Measurements from ENCODE around the gene GTPBP8. TPM values are rescaled to one million over a fixed set of nuclear protein-coding genes. Genes with fewer than 3 reads are reported as not detected.

The GTPBP8 gene
- total and polyA plus RNA-seq, 10 of the 15 experiments (the other 5 are each of a cell fraction or from before 2014, with no cell fraction given): 10.3 to 29.0 (median 17.0) TPM

DNA sequence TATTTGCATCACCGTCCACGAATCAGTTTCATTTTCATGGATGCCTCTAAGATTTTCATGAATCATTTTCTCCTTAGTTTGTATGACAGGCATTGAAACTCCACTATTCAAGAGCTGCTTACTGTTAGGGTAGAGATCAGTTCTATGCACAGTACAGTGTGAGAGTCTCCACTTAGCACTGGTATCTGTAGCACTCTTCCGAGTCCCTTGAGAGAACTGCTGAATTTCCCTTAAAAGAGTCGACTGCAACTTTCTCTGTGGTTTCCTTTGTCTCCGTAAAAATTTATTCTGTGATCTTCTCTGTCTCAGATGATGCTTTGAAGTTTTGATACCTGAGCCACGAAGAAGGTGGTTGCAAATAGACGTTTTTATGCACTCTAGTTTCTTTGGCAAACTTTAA lies 14.8 kb downstream of the GTPBP8 start:
- ChIA-PET POLR2A (no interaction called here), CTCF (interaction anchor here (0.7 kb wide), 1 partner anchor 270 kb away, joined by 3 read pairs; no protein-coding TSS in a partner anchor), SMC1A (ENCODE audit: uncharacterized antibody, unreplicated experiment) (interaction anchor here (0.9 kb wide), 1 partner anchor 10 kb away, joined by 6 read pairs; no protein-coding TSS in a partner anchor), RAD21 (ENCODE audit: unreplicated experiment) (no interaction called here)
- WGBS (ENCODE audit: insufficient coverage, insufficient replicate concordance, low lambda C conversion rate, missing lambda C conversion rate): 82% methylated on average over 6 of the region's 7 CpGs
- H3K9me3 ChIP-seq (replicated peaks; ENCODE audit: control insufficient read depth, insufficient read depth, low read length): no peaks in the 10 kb centered on the region
- in situ Hi-C loops (cut with MboI) (no loop called here), intact Hi-C loops (cut with micrococcal nuclease; ENCODE audit: unreplicated experiment) (no loop called here)
- DNase-seq (ENCODE audit: low read depth, low spot score): no peak
- H3K4me3 ChIP-seq: no peak overlapping the region
- no peak overlapping the region for H3K9ac ChIP-seq (ENCODE audit: control insufficient read depth, insufficient read depth, low read length)
- no peaks in the 10 kb centered on the region for H3K27me3 ChIP-seq (replicated peaks in 1 of 2; ENCODE audit: control insufficient read depth in 2 of 2, insufficient read depth in 2 of 2, low read length in 1 of 2)
- H2AFZ ChIP-seq (ENCODE audit: control insufficient read depth, low read depth, low read length): no peak overlapping the region
- peaks cover 4 to 37% of the 10 kb centered on the region in 2 experiments for H3K36me3 ChIP-seq (ENCODE audit: control insufficient read depth in 2 of 2, insufficient read depth in 2 of 2, low read length in 1 of 2)
- BruUV-seq (replicated peaks): no TSS peak
- H3K4me1 ChIP-seq (ENCODE audit: control insufficient read depth, insufficient read depth, low read length): 0 out of 2 replicates have a peak, but pooled peaks cover 3% of the 10 kb centered on the region
- TF ChIP-seq SMC3 (IDR thresholded peaks at IDR 0.05; ENCODE audit: borderline replicate concordance, low read length): no peak
- no peak overlapping the region for H3K4me2 ChIP-seq (ENCODE audit: control insufficient read depth, insufficient read depth)
- no peak for ATAC-seq
- no peaks in the 10 kb centered on the region; the same call in none of the 2 replicates for H3K79me2 ChIP-seq (ENCODE audit: control insufficient read depth, insufficient read depth, low read length)
- H4K20me1 ChIP-seq (ENCODE audit: control insufficient read depth, insufficient read depth): no peaks in the 10 kb centered on the region
- H3K27ac ChIP-seq (ENCODE audit: control insufficient read depth, insufficient read depth): no peak overlapping the region
- no peak for FAIRE-seq

DNA sequence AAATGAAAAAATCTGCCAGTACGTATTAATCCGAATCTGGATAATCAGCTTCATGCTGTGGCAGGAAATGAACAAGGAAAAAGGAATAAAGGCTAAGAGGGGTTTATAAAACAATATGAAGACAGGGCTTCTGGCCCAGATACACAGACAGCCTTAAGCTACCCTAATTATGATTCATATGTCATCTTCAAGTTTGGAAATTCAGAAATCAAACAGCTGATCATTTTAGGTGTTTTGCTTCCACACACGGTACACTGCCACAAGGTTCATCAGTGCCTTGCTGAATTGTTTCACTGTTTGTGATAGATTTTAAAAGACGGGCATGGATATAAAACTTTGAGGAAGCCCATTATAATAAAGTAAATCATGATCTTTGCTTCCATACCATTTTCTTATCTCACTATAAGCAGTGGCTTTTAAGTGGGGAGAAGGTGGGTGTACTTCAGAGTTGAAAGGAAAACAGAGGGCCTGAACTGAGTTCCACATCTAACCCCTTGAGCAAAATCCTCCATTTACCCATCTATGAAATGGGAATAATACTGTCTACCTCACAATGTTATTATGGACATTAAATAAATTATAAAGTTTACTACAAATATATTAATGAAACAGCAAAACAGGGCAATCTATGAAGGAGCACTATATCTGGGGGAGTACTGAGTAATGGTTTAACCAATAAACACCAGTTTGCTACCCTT lies 15.7 kb downstream of the GTPBP8 start:
- POLR2A ChIA-PET: interaction anchor here (2.3 kb wide), 1 partner anchor 11 kb away, joined by 7 read pairs; no protein-coding TSS in a partner anchor
- Histone ChIP-seq H3K27me3 (replicated peaks in 1 of 2; ENCODE audit: control insufficient read depth in 2 of 2, insufficient read depth in 2 of 2, low read length in 1 of 2) (no peaks in the 10 kb centered on the region), H2AFZ (ENCODE audit: control insufficient read depth, low read depth, low read length) (no peak overlapping the region), H4K20me1 (ENCODE audit: control insufficient read depth, insufficient read depth) (no peaks in the 10 kb centered on the region), H3K4me3 (no peak overlapping the region), H3K4me1 (ENCODE audit: control insufficient read depth, insufficient read depth, low read length) (0 out of 2 replicates have a peak, but pooled peaks cover 3% of the 10 kb centered on the region), H3K9ac (ENCODE audit: control insufficient read depth, insufficient read depth, low read length) (no peak overlapping the region), H3K36me3 (ENCODE audit: control insufficient read depth in 2 of 2, insufficient read depth in 2 of 2, low read length in 1 of 2) (peaks cover 4 to 37% of the 10 kb centered on the region in 2 experiments), H3K4me2 (ENCODE audit: control insufficient read depth, insufficient read depth) (no peak overlapping the region), H3K79me2 (ENCODE audit: control insufficient read depth, insufficient read depth, low read length) (no peaks in the 10 kb centered on the region; the same call in none of the 2 replicates), H3K9me3 (replicated peaks; ENCODE audit: control insufficient read depth, insufficient read depth, low read length) (no peaks in the 10 kb centered on the region), H3K27ac (ENCODE audit: control insufficient read depth, insufficient read depth) (no peak overlapping the region)
- SMC1A ChIA-PET (ENCODE audit: uncharacterized antibody, unreplicated experiment): interaction anchor here (0.9 to 4.4 kb wide), 2 partner anchors 11 to 12 kb away, joined by 6 to 22 read pairs; a partner anchor contains a TSS
- BruUV-seq (replicated peaks): no TSS peak
- CTCF ChIA-PET: interaction anchor here (0.7 to 1.0 kb wide), 3 partner anchors 12 to 270 kb away, joined by 3 read pairs; no protein-coding TSS in a partner anchor
- RAD21 ChIA-PET (ENCODE audit: unreplicated experiment): no interaction called here
- 100% methylated on average over 4 of the region's 4 CpGs for WGBS (ENCODE audit: insufficient coverage, insufficient replicate concordance, low lambda C conversion rate, missing lambda C conversion rate)
- DNase-seq (ENCODE audit: low read depth, low spot score) (no peak), FAIRE-seq (no peak), ATAC-seq (no peak)
- intact Hi-C loops (cut with micrococcal nuclease; ENCODE audit: unreplicated experiment) (no loop called here), in situ Hi-C loops (cut with MboI) (no loop called here)
- TF ChIP-seq, protein P1, sequence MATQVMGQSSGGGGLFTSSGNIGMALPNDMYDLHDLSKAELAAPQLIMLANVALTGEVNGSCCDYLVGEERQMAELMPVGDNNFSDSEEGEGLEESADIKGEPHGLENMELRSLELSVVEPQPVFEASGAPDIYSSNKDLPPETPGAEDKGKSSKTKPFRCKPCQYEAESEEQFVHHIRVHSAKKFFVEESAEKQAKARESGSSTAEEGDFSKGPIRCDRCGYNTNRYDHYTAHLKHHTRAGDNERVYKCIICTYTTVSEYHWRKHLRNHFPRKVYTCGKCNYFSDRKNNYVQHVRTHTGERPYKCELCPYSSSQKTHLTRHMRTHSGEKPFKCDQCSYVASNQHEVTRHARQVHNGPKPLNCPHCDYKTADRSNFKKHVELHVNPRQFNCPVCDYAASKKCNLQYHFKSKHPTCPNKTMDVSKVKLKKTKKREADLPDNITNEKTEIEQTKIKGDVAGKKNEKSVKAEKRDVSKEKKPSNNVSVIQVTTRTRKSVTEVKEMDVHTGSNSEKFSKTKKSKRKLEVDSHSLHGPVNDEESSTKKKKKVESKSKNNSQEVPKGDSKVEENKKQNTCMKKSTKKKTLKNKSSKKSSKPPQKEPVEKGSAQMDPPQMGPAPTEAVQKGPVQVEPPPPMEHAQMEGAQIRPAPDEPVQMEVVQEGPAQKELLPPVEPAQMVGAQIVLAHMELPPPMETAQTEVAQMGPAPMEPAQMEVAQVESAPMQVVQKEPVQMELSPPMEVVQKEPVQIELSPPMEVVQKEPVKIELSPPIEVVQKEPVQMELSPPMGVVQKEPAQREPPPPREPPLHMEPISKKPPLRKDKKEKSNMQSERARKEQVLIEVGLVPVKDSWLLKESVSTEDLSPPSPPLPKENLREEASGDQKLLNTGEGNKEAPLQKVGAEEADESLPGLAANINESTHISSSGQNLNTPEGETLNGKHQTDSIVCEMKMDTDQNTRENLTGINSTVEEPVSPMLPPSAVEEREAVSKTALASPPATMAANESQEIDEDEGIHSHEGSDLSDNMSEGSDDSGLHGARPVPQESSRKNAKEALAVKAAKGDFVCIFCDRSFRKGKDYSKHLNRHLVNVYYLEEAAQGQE (IDR thresholded peaks at IDR 0.05; ENCODE audit: low read depth, low read length): no peak
- TF ChIP-seq ASH2L (IDR thresholded peaks at IDR 0.05; ENCODE audit: borderline replicate concordance, low read depth) (no peak), EED (IDR thresholded peaks at IDR 0.05; ENCODE audit: low read depth) (no peak), ZZZ3 (IDR thresholded peaks at IDR 0.05; ENCODE audit: control insufficient read depth, insufficient read length, low read depth) (no peak), ZNF207 (IDR thresholded peaks at IDR 0.05; ENCODE audit: borderline replicate concordance) (no peak), NFXL1 (IDR thresholded peaks at IDR 0.05; ENCODE audit: borderline replicate concordance) (no peak), JUND (IDR thresholded peaks at IDR 0.05; ENCODE audit: low read depth, low read length) (no peak), RBBP5 (conservative IDR thresholded peaks at IDR 0.05) (no peak)
- TF ChIP-seq, protein P2, sequence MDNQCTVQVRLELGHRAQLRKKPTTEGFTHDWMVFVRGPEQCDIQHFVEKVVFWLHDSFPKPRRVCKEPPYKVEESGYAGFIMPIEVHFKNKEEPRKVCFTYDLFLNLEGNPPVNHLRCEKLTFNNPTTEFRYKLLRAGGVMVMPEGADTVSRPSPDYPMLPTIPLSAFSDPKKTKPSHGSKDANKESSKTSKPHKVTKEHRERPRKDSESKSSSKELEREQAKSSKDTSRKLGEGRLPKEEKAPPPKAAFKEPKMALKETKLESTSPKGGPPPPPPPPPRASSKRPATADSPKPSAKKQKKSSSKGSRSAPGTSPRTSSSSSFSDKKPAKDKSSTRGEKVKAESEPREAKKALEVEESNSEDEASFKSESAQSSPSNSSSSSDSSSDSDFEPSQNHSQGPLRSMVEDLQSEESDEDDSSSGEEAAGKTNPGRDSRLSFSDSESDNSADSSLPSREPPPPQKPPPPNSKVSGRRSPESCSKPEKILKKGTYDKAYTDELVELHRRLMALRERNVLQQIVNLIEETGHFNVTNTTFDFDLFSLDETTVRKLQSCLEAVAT (IDR thresholded peaks at IDR 0.05): no peak
- TF ChIP-seq, protein P3, sequence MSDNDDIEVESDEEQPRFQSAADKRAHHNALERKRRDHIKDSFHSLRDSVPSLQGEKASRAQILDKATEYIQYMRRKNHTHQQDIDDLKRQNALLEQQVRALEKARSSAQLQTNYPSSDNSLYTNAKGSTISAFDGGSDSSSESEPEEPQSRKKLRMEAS (IDR thresholded peaks at IDR 0.05; ENCODE audit: low read depth, low read length): no peak

All from GM12878 (cell line).